ELF-1 (cell line): ENCODE results near the gene SH3TC1.

Experiments
- DNase-seq: peaks from one replicate; pipeline ENCODE4 v3.0.0-alpha.2; 2016; ENCODE audit warnings: low read depth, low spot score

SH3TC1 gene

DNA sequence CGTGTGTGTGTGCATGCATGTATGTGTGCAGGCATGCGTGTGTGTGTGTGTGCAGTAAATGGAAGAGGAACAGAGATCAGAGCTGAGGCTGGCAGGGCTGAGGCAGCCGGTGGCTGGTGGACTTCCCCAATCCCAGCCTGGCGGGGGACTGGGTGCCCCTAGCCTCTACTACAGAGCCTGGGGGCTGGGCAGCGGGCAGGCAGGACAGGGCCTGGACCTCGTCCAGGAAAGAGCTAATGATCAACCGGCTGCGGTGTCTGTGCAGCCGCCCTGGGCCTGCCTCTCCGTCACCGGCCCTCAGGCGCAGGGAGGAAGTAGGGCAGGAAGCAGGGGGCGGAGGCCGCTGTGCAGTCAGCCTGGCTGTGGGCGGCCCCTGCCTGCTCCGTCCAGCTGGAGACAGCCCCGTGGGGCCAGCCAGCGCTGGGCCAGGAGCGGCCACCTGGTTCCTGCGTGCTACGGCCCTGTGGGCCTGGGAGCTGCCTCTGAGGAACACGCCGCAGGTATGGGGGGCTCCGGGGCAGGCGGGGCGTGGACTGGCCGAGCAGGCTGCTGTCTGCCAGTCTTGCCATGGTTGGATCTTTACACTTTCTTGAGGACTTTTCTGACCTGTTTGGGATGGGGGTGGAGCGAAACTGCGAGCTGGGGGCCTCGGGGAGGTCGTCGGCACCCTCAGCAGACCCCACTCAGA lies at the start of gene SH3TC1:
Gene SH3TC1, plus strand, starts transcription at position 385 of the 688 bp plus-strand sequence. CDS start 5,905 bp downstream, outside the sequence.
- peak; percentile 86 for DNase-seq

DNA sequence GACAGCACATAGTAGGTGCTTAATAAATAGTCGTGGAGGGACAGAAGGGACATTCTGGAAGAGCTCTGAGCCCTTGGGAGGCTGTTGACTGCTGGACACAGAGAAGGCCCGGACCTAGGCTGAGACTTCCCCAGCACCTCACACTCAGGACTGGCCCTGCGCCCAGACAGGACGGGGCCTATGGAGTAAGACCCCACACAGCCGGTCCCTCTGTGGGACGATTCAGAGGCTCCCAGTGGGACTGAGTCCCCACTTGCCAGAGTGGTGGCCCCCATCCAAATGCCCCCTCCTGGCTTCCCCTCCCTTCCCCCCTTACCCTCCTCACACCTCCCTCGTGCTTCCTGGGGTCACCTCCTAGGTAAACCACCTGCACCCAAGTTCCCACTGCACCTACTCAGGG lies 49.4 kb upstream of the SH3TC1 start:
- DNase-seq = no peak

DNA sequence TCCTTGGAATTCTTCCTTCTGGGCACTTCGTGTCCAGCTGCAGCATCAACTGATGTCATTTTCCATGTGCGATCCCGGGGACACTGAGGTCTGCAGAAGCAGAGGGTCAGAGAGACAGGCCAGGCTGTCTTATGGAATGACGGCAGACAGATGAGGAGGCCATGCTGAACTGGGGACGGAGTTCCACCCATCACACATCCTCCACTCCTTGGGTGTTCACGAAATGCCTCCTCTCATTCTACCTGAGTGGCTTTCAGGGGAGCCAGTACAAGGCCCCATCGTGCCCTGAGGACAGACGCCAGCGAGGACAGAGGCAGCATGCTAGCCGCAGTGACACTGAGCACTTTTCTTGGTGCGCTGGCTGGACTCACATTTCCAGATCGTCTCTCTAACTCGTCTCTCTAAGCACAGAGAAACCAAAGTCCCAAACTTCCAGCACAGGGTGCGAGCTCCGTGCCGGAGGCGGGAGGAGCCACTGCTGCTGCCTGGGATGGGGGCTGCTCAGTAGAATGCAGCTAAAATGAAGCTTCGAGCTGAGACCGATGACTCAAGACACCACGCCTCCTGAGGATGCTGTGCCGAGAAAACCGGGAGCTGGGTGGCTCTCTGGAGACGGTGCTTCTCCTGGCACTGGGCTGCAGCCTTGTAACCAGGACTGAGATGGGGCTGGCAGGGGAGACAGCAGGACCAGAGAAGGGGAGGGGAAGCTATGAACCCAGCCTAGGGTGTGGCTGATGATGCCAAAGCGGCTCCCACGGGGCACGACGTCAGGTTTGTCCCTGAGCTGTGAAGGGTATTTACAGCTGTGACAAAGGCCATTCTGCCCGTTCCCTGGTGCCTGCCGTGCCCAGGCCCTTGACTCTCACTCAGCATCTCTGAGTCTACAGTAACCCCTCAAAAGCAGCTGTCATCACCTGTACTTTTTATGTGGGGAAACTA lies 48.7 kb upstream of the SH3TC1 start:
- DNase-seq = no peak

DNA sequence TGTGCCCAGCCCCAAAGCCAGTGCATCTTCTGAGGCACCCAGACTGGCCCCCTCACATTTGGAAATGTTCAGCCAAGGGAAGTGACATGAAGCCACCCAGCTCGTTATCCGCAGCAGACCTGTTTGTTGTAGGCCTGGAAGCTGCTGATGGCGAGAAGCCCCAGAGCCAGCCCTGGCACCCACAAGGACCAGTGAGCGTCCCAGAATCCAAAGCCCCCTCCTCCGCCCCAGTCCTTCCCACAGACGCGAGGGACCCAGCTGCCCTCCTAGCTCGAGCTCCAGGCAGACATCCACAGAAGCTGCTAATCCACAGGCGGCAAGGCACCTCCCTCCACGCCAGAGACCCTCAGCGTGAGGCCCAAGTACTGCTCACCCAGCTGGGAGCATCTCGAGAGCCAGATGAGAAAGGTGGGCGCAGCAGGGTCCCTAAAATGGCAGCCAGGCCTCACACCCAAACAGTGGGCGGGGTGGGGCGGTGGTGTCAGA lies 47.9 kb upstream of the SH3TC1 start:
- DNase-seq = no peak

DNA sequence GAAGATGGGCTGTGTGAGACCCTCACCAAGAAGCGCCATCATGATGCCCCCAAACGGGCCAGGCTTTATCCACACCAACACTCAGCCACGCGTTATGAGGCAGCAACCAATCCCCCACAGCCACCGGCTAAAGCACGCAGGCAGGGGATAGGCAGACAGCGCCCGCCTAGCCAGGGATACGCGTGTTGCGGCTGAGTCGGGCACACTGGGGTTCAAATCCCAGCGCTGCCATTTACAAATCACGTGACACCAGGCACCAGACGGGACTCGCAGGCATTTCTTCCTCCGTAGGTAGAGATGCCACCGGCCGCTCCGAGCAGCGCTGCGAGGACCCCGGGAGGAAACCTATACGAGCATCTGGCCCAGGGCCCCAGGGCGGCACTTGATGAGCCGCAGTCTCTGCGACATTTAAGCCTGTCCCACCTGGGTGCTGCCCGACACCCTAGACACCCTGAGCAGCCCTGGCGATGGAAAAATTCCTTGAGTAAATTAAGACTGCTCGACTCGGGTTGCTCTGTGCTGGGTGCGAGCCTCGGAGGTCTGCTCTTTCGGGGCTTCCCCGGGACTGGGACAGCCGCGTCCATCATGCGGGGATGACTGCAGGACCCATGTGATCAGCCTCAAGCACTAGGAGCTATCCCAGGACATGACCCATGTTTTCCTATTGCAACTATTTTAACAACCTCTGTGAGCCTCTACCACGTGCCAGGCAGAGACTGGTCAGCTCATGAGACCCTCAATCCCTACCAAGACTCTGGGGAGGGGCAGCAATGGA lies 46.8 kb upstream of the SH3TC1 start:
- DNase-seq = no peak

DNA sequence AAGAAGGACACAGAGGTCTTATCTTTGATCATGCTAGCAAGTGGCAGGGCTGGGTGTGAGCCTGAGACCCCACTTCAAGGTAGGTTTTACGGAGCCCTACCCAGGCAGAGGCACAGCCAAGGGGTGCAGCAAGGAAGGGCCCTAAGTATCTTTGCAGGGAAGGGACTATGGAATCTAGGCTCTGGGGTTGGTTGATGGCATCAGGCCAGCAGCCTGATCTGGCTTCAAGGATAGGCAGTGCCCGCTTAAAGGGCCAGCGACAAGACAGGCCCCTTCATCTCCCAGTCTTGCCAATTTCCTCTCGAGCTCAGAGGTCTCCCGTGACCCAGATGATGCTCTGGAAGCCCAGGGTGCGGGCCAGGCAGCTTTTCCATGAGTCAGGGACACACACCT lies 46.2 kb upstream of the SH3TC1 start:
- DNase-seq = no peak

DNA sequence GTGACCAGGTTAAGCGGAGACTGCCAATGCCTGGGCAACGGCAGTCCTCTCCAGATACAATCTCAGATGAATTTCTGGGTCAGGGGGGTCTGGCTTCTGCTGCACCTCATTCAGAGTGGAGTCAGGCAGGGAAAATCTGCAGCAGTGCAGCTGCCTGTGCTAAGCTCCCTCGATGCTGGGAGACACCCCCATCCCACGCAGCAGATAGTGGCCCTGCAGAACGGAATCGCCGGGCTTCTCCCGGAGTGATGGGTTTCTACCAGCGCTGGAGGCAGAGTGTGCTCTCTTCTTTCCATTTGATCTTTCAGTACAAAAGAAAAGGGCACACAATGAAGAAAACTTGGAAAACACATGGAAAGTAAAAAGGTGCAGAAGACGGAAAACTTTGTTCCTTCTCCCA lies 45.6 kb upstream of the SH3TC1 start:
- DNase-seq = no peak

DNA sequence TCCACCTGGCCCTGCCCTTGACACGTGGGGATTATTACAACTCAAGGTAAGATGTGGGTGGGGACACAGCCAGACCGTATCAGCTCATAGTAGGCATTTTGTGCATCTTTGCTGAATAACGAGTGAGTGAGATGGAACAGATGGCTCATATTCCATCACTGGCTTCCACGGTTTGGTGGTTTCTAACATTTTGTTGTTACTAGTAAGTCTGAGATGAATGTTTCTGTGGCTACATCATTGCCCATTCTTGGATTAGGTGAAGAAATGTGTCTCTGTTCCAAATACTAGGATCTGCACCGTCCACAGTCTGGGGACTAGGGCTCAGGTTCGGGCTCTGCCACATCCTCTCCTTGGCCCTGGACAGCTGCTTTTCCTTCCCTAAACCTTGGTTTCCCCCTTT lies 44.0 kb upstream of the SH3TC1 start:
- DNase-seq = no peak

DNA sequence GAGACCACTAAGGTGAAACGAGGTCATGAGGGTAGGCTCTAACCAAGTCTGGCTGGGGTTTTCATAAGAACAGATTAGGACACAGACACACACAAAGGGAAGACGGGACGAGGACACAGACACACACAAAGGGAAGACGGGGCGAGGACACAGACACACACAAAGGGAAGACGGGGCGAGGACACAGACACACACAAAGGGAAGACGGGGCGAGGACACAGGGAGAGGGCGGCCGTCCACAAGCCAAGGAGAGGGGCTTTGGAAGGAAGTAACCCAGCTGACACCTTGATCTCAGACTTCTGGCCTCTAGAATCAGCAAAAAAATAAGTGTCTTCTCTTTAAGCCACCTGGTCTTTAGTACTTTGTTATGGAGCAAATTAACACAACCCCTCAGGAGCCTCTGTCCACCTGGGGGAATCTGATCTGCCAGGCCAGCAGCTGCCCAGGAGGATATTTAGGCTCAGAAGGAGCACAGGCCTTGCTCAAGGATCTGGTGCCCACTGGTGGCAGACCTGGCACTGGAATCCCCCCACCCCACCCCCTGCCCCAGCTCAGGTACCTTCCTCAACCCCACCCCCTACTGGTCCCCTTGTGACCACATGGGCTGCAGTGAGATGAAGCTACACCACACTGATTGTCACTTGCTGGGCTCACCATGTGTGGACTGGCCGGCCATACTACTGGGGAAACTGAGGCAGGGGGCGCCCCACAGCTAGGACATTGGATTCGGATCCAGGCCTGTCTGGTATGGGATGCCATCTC lies 43.2 kb upstream of the SH3TC1 start:
- no peak for DNase-seq

DNA sequence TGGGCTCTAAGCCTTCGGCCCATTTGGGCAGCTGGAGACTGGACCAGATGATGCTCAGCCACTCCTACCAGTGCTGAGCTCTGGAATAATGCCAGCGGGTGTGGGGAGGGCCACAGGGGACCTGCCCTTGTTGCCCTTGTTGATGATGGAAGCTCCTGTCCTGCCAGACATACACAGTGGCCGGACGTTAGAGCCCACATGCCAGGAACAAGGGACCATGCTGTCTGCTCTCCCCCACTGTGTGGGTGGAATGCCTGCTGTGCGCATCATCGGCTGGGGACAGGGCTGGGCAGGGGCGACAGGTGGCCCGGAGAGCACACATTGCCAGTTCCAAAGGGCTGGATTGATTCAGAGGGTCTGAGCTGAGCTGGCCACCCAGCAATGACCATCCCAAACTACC lies 42.5 kb upstream of the SH3TC1 start:
- DNase-seq = no peak

DNA sequence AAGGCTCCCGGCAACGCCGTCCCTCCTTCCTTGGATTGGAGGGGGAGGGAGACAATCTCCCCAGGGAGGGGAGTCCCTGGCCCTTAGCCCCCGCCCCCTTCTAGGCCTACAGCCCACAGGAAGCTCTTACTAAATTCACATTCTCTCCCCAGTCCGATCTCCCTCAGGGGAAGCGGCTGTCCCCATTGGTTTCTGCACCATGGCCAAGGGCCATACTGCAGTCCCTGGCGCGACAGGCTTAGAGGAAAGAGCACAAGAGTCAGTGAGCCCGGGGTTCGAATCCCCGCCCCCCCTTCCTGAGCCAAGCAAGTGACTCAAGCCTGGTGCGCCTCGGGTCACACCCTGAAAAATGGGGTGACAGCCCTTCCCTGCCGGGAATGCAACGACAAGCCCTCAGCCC lies 41.6 kb upstream of the SH3TC1 start:
- DNase-seq = no peak

DNA sequence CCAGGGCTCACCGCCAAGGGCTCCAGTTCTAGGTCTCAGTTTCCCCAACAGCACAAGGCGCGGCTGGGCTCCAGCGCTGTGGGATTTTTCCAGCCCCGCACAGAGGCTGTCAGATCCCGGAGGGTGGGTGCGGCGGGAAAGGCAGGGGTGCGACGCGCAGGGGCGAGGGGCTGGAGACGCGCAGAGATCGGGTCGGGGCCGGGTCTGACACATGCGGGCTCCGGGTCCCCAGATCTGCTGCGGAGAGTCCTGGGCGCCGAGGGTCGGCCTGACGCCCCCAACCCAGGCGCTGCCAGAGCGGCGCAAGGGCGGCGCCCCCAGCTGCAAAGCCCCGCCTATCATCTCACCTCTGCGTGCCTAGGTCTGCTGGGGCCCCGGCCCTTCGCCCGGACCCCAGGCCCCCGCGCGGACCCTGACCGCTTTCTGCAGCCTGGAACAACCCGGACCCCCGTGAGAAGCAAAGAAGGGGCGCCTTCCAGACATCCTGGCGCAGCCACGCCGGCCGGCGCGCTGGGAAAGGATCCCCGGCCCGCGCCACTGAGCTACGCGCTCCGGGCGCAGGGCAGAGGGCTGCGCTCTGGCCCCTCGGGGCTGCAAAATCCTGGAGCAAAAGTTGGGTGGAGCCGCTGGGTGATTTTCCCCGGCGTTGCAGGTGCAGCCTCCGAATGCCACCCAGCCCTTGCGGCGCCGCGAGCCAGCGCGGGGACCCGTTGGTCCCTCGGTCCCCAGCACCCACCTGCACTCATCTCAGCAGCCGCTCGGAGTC lies 41.0 kb upstream of the SH3TC1 start:
- no peak for DNase-seq

DNA sequence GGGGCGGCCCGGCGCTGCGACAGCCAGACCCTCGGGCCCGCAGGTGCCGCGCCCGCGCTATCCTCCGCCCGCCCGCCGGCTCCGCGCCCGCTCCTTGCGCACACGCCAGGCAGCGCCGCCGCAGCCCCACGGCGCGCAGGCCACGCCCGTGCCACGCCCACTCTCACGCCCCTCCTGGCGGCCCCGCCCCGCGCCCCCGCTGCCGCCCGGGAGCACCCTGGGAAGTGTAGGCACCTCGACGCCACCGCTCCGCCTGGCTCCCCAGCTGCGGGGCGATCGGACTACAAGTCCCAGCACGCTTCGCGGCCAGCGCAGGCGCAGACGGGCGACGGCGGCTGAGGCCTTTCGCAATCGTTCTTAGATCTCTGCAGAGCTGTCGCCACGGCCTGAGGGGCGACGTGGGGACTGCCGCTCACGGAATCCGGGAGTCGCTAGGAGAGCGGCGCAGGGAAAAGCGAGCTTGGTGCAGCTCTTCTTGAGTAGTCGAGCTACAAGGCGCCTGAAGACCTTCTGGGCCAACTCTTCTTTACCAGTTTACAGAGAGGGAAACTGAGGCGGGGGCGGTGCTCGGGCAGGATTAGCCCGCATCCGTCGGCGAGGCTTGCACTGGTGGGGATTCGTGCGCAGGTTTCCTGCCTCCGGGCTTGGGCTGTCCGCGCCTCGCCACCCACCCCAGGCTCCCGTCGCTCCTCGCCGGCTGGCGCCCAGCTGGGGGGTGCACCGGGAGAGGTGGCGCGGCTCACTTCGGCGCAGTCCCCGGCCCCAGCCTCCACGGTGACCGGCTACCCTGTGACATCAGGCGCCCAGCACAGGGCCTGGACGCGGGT lies 40.2 kb upstream of the SH3TC1 start, which contains the start of gene ABLIM2:
Gene ABLIM2, minus strand, starts transcription at position 104 of the 827 bp plus-strand sequence. CDS start 124 bp downstream, outside the sequence.
- DNase-seq = peak; percentile 97

DNA sequence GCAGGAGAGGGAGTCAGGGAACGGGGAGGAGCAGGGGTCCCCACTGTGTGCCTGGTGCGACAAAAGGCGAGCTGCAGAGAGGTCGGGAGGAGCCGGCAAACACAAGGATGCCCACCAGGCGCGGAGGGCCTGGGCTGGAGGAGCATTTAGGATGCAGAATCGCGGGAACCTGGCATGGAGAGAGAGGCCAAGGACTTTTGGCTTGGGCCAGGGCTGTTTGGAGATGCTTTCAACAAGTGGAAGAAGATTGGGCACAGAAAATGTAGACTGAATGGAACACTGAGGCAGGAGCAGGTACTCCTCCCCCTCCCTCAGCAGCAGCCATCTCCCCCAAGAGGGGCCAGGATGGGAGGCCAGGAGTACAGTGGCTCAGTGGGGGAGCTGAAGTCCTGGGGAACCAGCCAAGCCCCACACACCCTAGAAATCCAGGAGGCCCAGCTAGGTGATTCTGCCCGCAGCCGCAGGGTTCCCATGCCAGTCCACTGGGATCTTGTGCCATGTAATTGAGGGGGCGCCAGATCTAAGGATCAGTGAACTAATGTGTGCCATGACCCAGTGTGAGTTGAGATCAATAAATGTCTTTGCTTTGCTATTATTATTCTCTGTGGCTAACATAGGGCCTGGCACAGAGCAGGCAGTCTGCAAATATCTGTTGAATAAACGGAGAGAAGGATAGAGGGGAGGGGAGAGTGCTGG lies 39.4 kb upstream of the SH3TC1 start:
- no peak for DNase-seq

DNA sequence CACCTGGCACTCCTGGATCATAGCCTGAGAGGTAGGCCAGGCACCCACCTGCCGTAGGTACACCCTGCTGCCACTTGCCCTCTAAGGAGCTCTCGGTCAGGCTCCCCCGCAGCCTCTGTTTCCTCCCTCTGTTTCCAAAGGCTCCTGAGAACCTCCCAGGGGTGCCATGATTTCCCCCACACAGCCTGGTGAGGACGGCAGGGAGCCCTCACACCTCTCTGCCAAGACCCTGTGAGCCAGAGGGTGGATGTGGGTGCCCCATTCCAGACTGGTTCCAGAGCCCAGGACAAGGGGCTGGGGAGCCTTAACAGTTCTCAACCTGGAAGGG lies 38.9 kb upstream of the SH3TC1 start:
- DNase-seq = no peak

DNA sequence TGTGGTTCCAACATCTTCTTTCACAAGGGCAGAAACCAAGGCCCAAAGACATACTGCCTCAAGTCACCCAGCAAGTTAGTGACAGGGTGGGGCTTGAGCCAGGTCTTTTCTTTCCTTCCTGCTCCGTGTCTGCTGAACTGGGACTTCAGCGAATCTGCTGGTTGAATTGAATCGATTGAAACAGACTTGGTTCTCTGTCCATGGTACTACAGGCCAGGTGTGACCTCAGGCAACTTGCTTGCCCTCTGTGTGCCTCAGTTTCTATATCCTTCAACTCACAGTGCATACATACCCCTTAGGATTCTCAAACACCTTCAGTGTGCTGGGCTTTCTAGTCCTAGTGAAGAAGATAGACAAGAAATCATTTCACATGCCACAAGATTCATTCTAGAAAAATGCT lies 38.5 kb upstream of the SH3TC1 start:
- DNase-seq = no peak

DNA sequence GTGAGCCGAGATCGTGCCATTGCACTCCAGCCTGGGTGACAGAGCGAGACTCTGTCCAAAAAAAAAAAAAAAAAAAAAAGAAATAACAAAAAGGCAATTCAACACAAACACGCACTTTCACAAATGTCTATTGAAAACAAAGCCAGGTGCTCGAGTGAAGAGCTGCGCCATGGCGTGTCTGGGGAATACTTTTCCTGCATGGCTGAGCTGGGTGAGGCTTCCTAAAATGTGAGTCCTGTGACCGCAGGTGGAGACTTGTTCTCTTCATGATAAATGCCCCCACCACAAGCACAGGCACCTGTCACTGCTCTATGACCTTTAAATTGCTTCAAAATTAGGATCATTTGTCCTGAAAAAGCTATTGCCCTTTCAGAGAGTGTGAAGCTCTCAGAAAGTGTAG lies 36.5 kb upstream of the SH3TC1 start:
- DNase-seq = no peak

DNA sequence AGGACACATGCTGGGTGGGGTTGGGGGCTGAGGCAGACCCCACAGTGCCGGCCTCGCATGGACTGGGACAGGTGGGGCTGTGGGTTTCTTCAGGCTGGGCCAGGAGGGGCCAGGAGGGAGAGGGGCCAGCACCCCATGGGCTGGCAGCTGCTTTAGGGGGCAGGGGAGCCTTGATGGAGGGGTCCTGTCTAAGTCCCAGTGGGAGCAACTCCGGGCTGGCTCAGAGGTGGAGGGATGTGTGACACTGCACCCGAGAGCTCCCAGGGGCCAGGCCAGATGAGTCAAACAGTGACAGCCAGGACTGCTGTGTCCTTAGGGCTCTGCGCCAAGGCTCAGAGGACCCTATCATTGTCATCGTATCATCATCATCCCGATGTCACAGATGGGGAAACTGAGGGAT lies 36.1 kb upstream of the SH3TC1 start:
- DNase-seq = no peak
